Measurements from ENCODE around the gene SHISA3. TPM values are rescaled to one million over a fixed set of nuclear protein-coding genes. Genes with fewer than 3 reads are reported as not detected.
A peak's percentile ranks its signal among the peaks of the same experiment; 100 is the strongest.
"Not testable (repeated sequence)": the region's sequence is repeated elsewhere in the genome, so short reads cannot be mapped to it uniquely, and the experiment has no call there.

SHISA3 gene
- 0.13 TPM in 2 replicates for total RNA-seq

DNA sequence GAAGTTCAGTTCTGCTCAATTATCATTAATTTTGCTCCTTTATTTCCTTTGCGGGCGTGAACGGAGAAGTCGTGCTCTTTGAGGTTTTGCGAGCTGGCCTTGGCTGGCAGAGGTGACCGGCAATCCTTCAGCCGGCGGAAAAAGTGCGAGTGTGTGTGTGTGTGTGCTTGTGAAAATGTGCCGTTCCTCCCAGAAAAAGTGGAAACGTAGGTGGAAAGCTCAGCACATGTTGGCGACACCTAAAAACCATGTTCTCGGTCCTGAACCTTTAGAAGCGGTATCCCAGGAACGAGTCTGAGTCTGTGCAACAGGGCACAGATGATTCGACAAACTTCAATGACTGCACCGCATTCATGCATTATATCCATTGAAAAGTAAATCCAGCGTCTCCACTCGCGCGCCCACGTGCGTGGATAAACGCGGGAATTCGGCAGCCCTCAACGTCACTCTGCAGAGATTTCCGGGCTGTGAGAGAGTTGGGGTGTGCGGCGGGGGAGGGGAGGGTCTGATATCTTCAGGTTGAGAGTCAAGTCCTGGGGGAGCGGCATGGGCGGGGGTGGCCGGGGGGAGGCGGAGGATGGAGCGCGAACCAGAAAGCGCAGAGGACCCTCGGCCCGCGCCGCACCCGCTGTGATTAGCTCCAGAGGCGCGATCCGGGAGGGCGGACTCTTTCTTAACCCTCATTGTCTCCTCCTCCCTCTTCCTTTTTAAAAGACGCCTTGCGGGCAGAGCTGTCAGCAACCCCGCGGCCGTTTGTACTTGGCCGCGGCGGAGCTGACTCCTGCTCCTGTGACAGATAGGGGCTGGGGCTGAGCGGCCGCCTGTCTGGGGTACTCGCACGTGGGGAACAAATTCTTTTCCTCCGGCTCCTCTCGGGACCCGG, at the start of gene SHISA3:
SHISA3 (plus strand) TSS at position 737 of the 883 bp plus-strand sequence. CDS start 569 bp downstream, outside the sequence.
- peak in 1 of 2 donors; percentile 38 for DNase-seq (ENCODE audit: low read depth in 2 of 2)

DNA sequence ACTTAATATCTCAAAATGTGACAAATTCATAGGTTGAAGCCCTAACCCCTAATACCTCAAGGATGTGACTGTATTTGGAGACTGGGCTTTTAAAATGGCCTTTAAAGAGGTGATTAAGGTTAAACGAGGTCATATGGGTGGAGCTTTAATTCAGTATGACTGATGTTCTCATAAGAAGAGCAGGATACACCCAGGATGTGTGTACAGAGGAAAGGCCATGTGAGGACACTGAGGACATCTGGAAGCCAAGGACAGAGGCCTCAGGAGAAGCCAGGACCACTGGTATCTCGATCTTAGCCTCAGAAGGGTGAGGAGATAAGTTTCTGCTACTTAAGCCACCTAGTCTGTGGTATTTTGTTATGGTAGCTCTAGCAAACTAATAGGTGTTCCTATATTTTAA, 49.0 kb upstream of the SHISA3 start:
- no peak for DNase-seq (ENCODE audit: low read depth in 2 of 2)

DNA sequence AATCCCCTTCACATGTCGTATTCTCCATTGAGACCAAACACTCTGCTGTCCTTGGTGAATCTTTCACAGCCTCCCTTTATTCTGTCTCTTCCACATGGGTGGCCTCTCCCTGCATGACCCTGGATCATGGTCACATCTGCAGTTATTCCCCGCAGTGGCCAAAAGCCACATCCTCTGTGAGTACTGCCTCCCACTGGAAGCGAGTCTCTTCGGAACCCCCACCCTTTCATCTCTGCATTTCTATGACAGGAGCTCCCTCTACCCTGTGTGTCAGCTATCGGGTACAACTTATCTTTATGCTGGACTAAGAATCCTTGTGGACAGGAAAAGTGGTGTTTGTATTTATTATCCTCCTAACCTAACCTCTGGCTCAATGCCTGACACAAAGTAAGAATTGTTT, 48.6 kb upstream of the SHISA3 start:
- DNase-seq (ENCODE audit: low read depth in 2 of 2) = no peak

DNA sequence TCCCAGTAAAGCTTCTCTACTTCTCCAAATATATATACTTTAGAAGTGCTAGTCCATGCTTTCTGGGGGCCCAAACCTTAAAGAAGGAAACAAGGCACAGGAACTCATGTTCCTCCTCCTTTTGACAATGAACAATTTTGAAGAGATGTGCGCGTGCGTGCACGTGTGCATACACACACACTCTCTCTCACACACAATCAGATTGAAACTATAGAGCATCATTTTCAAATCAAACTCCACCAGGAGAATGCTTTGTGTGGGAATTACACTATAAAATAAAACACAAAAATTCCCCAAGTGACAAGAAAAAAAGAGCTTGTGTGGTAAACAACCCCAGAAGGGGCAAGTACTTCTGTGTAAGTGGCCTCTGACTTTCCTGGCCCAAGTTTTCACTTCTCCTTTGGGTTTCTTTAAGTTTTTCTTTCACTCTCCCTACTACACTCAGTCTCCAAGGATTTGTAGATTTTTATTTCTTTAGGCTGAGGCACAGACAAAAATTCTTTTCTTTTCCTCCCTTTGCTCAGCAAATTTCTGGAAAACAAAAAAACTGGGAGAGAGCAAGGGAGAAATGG, 46.6 kb upstream of the SHISA3 start:
- no peak for DNase-seq (ENCODE audit: low read depth in 2 of 2)

DNA sequence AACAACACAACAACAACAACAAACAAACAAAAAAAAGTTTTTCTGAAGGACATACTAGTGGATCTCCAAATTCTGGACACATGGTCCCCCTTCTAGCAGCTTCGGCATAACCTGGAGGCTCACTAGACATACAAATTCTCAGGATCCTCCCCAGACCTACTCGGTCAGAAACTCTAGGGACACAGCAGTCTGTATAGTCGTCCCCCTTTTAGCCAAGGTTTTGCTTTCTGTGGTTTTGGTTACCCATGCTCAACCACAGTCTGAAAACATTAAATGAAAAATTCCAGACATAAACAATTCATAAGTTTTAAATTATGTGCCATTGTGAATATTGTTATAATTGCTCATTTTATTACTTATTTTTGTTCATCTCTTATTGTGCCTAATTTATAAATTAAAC, 45.2 kb upstream of the SHISA3 start:
- DNase-seq (ENCODE audit: low read depth in 2 of 2) = no peak

DNA sequence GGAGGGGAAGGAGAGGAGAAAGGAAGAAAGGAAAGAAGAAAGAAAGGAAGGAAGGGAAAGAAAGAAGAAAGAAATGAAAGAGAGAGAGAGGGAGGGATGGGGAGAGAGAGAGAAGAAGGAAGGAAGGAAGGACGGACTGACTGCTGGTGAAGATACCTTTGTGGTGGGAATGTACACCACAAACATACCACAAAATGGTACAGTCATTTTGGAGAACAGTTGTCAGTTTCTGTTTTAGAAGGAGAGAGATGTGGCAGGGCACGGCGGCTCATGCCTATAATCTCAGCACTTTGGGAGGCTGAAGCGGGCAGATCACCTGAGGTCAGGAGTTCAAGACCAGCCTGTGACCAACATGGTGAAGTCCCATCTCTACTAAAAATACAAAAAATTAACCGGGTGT, 40.0 kb upstream of the SHISA3 start:
- DNase-seq (ENCODE audit: low read depth in 2 of 2) = no peak

DNA sequence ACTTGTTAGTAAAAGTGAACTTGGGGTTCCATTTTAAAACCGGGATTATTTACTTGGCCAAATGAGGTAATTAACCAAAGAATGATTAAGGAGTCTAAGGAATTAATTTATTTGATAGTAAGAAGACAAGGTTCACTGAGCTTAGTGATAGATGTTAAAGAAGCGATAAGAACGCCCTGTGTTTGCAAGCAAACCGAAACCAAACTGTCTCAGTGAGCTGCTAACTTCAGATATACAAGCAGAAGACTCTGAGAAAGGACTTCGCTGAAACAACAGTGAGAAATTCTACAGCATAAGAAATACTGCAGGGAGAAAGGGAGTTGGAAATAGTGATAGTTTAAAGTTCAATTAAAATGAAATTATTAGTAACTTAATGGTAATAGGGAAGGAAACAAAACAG, 37.6 kb upstream of the SHISA3 start:
- no peak for DNase-seq (ENCODE audit: low read depth in 2 of 2)

DNA sequence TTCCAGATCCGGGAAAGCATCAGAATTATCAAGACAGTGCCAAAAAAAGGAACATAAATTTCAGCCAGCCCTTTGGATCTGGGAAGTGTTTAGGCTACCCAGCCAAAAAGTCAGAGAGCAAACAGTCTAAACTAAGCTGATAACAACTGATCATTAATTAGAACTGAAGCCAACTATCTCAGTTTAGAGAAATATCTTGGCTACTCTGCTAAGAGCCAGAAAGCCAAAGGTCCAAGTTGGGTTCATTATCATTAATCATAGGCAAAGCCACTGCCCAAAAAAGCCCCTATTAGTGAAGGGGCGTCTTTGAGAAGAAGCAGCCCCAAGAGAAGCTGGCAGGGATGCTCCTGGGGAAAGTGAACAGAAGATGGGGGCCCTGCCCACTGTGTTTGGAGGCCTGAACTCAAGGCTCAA, 37.0 kb upstream of the SHISA3 start:
- no peak for DNase-seq (ENCODE audit: low read depth in 2 of 2)

DNA sequence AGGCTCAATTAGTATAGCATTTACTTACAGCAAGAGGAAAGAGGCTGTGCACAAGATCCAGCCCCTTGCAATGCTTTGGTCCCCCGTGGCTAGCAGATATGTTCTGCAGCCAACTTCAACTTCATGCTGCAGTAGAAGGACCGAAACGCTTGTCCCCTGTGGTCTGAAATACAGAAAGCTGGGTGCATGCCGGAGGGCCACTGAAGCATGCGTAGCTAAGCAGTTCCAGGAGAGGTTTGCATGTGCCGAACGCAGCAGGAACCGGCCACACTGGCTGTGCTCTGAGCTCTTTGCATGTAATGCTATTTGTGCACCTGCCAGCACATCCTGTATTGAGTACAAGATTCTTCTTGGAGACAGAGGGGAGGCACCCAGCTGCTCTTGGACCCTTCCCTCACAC, 35.8 kb upstream of the SHISA3 start:
- DNase-seq (ENCODE audit: low read depth in 2 of 2) = no peak

DNA sequence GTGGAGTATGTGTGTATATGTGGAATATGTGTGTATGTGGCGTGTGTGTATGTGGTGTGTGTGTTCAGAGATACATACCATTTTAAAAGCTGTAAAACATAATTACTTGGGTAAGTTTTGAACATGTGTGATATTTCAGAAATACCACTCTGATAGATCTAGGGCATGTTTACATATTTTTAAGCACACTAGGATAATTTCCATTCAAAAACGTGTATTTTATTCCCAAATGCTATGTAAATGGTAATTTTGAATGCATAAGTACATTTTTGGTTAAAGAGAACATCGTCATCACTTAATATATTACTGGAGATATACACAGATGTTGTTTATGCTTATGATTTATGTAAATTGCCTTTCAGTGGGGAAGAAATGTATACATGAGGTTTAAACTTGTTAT, 34.7 kb upstream of the SHISA3 start:
- no peak for DNase-seq (ENCODE audit: low read depth in 2 of 2)

DNA sequence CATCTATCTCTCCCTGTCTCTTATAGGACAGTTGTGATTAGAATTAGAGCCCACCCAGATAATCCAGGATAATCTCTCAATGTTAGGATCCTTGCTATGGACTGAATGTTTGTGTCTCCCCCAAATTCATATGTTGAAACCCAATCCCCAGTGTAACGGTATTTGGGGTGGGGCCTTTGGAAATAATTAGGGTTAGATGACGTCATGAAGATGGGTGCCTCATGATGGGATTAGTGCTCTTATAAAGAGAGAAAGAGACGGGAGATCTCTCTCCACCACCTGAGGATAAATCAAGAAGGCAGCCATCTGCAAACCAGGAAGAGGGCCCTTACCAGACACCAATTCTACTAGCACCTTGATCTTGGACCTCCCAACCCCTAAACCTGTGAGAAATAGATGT, 33.7 kb upstream of the SHISA3 start:
- no peak for DNase-seq (ENCODE audit: low read depth in 2 of 2)

DNA sequence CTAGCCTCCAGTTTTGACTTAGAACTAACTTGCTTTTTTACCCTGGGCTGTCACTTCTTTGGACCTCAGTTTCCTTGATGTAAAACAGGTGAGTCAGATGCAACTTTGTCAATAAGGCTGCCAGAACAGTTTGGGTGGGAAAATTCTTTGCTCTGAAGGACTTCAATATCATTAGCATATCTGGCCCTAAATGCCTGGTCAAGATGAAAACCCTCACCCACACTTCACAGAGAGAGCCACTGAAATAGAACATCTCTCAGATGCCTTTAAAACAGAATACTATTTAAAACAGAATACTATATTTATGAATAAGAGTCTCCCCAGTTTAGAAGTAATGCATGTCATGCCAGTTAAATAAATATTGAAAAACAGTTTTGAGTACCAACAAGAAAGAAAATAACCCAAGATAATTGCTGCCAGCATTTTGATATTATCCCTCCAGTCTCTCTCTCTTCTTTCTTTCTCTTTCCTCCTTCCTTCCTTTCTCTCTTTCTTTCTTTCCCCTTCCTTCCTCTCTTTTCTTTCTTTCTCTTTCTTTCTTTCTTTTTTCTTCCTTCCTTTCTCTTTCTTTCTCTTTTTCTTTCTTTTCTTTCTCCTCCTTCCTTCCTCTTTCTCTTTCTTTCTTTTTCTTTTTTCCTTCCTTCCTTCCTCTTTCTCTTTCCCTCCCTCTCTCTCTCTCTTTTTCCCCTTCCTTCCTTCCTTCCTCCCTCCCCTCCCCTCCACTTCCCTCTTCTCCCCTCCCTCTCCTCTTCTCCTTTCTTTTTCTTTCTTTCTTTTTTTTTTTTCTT, 32.8 kb upstream of the SHISA3 start:
- DNase-seq (ENCODE audit: low read depth in 2 of 2) = no peak

DNA sequence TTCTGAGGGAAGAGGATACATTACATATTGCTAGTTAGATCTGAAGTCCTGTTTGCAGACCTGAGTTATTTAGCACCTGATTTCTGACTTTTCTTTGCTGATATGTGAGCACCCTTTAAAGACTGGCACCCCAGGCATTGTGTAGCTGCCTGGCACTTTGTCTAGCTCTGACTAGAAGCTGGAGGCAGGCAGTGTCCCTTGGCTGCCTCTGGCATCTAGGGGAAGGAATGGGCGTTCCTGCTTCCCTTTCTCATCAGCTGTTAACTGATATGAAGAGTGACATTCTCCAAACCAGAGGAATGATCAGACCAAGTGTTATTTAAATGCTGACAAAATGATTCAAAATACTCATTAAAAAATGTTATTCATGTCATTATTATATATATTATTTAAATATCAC, 30.3 kb upstream of the SHISA3 start:
- DNase-seq (ENCODE audit: low read depth in 2 of 2) = no peak

DNA sequence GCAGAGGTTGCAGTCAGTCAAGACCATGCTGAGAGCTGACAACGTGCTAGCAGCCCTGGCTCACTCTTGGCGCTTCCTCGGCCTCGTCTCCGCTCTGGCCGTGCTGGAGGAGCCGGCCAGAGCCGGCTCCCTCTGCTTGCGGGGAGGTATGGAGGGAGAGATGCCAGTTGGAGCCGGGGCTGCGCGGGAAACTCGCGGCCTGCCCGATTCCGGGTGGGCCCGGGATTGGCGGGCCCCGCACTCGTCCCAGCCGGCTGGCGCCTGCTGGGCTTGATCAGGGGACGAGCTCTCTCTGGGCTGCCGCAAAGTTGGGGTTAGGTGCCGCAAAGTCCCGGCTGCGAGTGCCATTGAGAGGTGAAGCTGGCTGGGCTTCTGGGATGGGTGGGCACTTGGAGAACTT, 27.8 kb upstream of the SHISA3 start:
- no peak for DNase-seq (ENCODE audit: low read depth in 2 of 2)

DNA sequence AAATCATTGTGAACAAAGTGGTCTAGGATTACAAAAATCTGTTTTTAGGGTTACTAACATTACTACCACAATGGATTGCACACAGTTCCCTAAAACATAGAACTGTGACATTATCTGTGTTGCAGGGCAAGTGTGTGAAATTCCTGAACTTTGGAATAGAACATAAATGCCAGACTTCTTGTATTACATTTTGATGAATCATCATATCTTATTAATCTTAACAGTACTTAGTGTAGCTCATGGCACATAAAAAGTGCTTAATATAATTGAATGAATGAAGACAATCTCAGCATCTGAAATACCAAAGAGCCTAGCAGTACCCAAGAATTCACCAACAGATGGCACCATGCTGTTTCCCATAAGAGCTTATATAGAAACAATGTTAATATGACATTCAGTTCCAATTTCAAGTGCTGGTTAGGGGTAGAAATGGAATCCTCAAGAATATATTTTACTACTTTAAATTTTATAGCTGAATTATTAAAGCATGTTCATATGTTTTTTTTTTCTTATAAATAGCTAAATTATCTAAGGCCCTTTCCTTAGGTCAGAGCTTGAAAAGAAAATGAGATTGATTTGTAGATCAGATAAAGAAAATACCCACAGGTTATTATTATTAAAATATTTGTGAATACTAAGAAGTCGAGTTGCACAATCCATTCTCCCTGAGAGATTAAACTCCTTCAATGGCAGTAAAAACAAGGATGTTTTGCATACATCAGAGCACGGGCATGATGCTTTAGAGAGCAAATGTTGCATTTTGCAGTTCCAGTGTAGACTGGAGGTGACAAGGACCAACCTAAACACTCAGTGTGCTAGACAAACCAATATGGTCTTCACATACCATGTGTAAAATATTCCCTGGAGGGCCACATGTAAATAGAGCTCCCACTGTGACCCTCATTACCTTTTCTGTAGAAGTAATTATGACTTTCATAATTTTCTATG, 25.7 kb upstream of the SHISA3 start:
- peak; percentile 43 to 77 for DNase-seq (ENCODE audit: low read depth in 2 of 2)

DNA sequence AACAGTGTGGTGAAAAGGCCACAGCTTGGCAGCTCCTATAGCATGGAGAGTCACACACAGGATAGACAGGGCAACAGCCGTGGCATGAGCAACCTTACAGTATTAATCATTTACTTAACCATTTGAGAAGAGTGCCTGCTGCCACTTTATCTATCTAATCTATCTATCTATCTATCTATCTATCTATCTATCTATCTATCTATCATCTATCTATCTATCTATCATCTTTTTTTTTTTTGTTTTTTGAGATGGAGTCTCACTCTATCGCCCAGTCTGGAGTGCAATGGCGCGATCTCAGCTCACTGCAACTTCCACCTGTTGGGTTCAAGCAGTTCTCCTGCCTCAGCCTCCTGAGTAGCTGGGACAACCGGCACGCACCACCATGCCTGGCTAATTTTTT, 25.0 kb upstream of the SHISA3 start:
- DNase-seq (ENCODE audit: low read depth in 2 of 2) = not testable (repeated sequence)

DNA sequence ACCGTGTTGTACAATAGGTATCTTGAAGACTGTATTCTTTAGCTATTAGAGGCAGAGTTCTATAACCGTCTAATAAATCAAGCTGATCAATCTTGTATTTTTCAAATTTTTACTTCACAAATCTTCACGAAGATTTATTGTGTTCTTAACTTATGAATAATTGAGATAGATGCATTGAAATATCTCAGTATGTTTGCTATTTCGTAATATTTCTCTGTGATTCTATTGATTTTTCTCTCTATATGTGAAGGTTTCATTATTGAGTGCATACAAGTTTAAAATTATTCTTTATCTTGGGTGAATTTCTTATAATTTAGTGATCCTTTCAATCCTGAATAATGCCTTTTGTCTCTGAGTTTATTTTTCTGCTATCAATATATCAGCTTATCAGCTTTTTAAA, 19.8 kb upstream of the SHISA3 start:
- no peak for DNase-seq (ENCODE audit: low read depth in 2 of 2)

DNA sequence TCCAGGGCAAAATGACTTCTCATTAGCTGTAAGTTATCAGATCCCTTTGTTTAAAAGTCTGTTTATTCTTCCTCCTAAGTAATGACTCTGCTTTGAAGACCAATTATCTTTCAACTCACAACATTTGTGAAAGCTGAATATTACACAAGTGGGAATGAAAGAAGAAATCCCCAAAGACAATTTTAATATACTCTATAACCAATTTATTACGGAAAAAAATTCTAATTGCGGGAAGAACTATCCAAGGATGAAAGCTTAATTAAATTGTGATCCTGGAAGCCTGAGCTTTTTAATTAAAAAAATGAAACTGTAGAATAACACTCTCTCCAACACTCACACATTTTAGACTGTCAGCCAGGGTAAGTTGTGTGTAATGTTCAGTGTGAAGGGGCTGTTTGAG, 15.6 kb upstream of the SHISA3 start:
- DNase-seq (ENCODE audit: low read depth in 2 of 2) = no peak

DNA sequence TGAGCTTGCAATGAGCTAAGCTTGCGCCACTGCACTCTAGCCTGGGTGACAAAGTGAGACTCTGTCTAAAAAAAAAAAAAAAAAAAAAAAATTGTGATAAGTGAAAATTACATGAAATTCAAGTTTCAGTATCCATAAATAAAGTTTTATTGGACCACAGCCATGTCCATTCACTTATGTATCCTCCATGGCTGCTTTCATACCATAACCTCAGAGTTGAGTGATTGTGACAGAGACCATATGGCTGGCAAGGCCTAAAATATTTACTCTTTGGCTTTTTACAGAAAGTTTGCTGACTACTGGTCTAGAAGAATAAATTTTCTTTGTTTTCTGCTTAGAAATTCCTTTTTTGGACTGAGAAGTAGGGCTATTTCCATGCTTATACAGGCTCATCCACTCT, 11.8 kb upstream of the SHISA3 start:
- no peak for DNase-seq (ENCODE audit: low read depth in 2 of 2)

DNA sequence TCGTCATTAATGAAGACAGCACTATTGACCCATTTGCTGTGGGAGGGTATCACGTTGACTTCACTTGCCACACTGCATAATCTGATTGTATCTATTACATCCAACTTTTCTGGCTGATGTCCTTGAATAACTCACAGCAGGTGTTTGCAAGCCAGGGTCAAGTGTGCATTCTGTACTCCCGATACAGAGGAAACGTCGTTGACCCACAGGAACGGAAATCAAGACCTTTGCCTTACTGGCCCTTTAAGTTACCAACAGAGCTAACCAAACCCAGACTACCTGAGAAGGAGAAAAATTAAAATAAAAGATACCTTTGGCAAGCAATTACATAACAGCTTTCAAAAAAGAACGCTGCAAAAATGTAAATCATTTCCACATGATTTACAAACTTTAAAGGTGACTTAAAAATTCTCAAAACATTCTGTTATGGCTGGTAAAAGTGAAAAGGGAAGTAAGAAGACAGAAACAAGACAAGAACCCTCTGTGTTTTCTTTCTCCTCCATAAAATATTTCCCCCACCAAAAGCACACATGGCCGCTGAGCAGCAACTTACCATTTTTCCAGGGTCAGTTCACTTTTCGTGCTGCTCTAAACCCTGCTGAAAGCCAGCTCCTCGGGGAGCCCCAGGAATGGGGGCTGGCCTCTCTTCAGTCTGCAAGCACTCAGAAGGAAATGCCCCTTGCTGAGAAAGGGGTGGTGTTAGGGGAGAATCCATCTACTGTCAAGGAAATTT, 6.5 kb upstream of the SHISA3 start:
- DNase-seq (ENCODE audit: low read depth in 2 of 2) = no peak

DNA sequence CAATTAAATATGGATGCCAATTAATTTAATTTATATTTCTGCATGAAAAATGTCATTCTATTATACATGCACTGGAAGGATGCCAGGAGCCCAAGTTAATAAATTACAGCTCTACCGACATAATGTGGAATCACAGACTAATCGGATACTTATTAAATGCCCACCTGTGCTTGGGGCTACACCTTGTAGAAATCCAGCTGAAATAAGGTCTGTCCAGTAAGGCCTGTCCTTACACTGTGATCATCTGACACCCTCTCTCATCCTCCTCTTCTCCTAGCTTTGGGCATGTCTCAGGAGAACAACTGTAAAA, 6.0 kb upstream of the SHISA3 start:
- no peak for DNase-seq (ENCODE audit: low read depth in 2 of 2)
